H9 (cell line): Measurements from ENCODE around the gene SEMA6A. TPM values are rescaled to one million over a fixed set of nuclear protein-coding genes. Genes with fewer than 3 reads are reported as not detected.
A peak's percentile ranks its signal among the peaks of the same experiment; 100 is the strongest.

ENCODE experiments used
- DNase-seq: peaks from one replicate; pipeline ENCODE4 v3.0.0-alpha.2; 2017
- H2AFZ ChIP-seq: one replicate; pipeline ENCODE4 v1.6.1; 2013; ENCODE audit warnings: mild to moderate bottlenecking, low read length, control low read depth, moderate library complexity
- H2AK5ac ChIP-seq: 2 replicates; pipeline ENCODE4 v1.6.1; 2013; ENCODE audit warnings: low read length, control low read depth, mixed read lengths; ENCODE audit not compliant: insufficient read length
- H2BK120ac ChIP-seq: one replicate; pipeline ENCODE4 v1.6.1; 2013; ENCODE audit warnings: low read depth, mild to moderate bottlenecking, low read length, control low read depth, inconsistent platforms; ENCODE audit not compliant: poor library complexity, severe bottlenecking
- H2BK12ac ChIP-seq: 2 replicates; pipeline ENCODE4 v1.6.1; 2013; ENCODE audit warnings: low read length, control low read depth, mixed read lengths, low read depth; ENCODE audit not compliant: insufficient read length
- H2BK15ac ChIP-seq: 2 replicates; pipeline ENCODE4 v1.6.1; 2013; ENCODE audit warnings: low read depth, low read length, control low read depth
- H2BK20ac ChIP-seq: one replicate; pipeline ENCODE4 v1.6.1; 2013; ENCODE audit warnings: low read depth, mild to moderate bottlenecking, low read length, control low read depth, inconsistent platforms; ENCODE audit not compliant: poor library complexity, severe bottlenecking
- H2BK5ac ChIP-seq: 2 replicates; pipeline ENCODE4 v1.6.1; 2013; ENCODE audit warnings: low read length, control low read depth, mixed read lengths; ENCODE audit not compliant: insufficient read length
- H3K14ac ChIP-seq: 2 replicates; pipeline ENCODE4 v1.6.1; 2013; ENCODE audit warnings: low read length, control low read depth; ENCODE audit not compliant: insufficient read depth
- H3K18ac ChIP-seq: 2 replicates; pipeline ENCODE4 v1.6.1; 2013; ENCODE audit warnings: low read depth, mild to moderate bottlenecking, mixed read lengths, low read length, control low read depth; ENCODE audit not compliant: insufficient read length
- H3K23ac ChIP-seq: 2 replicates; pipeline ENCODE4 v1.6.1; 2013; ENCODE audit warnings: low read length, control low read depth, mixed read lengths, low read depth; ENCODE audit not compliant: insufficient read length
- H3K23me2 ChIP-seq: 2 replicates; pipeline ENCODE4 v1.6.1; 2013; ENCODE audit warnings: low read depth, mild to moderate bottlenecking, mixed read lengths, low read length, control low read depth; ENCODE audit not compliant: insufficient read length, poor library complexity, severe bottlenecking
- H3K27ac ChIP-seq: 2 replicates; pipeline ENCODE4 v1.5.1; 2013; ENCODE audit warnings: low read length, control low read depth, mixed read lengths, low read depth; ENCODE audit not compliant: insufficient read length
- H3K27me3 ChIP-seq: 2 replicates; pipeline ENCODE4 v1.6.1; 2013; ENCODE audit warnings: low read length, control low read depth, inconsistent platforms; ENCODE audit not compliant: insufficient read depth
- H3K4ac ChIP-seq: 2 replicates; pipeline ENCODE4 v1.6.1; 2013; ENCODE audit warnings: low read depth, mild to moderate bottlenecking, control low read depth, inconsistent platforms, low read length, moderate library complexity
- H3K4me1 ChIP-seq: 2 replicates; pipeline ENCODE4 v1.6.1; 2013; ENCODE audit warnings: low read length, control low read depth, inconsistent platforms; ENCODE audit not compliant: insufficient read depth
- H3K4me2 ChIP-seq: 2 replicates; pipeline ENCODE4 v1.6.1; 2013; ENCODE audit warnings: low read length, control low read depth, mixed read lengths; ENCODE audit not compliant: insufficient read length, insufficient read depth
- H3K56ac ChIP-seq: 2 replicates; pipeline ENCODE4 v1.6.1; 2013; ENCODE audit warnings: low read depth, mild to moderate bottlenecking, mixed read lengths, low read length, control low read depth; ENCODE audit not compliant: insufficient read length
- H3K79me1 ChIP-seq: 2 replicates; pipeline ENCODE4 v1.6.1; 2013; ENCODE audit warnings: low read depth, mild to moderate bottlenecking, moderate library complexity, low read length, control low read depth, inconsistent platforms; ENCODE audit not compliant: insufficient read depth, poor library complexity, severe bottlenecking
- H3K79me2 ChIP-seq: 2 replicates; pipeline ENCODE4 v1.6.1; 2013; ENCODE audit warnings: low read length, control low read depth, inconsistent platforms; ENCODE audit not compliant: insufficient read depth
- H3K9ac ChIP-seq: 2 replicates; pipeline ENCODE4 v1.6.1; 2013; ENCODE audit warnings: low read length, control low read depth, mixed read lengths; ENCODE audit not compliant: insufficient read length; ENCODE audit errors: extremely low read depth
- H3K9me3 ChIP-seq: one replicate; pipeline ENCODE4 v1.6.1; 2013; ENCODE audit warnings: low read depth, low read length, inconsistent platforms; ENCODE audit not compliant: control insufficient read depth
- H3T11ph ChIP-seq: one replicate; pipeline ENCODE4 v1.6.1; 2013; ENCODE audit warnings: mild to moderate bottlenecking, low read length, control low read depth, inconsistent platforms
- H4K20me1 ChIP-seq: one replicate; pipeline ENCODE4 v1.6.1; 2013; ENCODE audit not compliant: control insufficient read depth, insufficient read length, insufficient read depth
- H4K5ac ChIP-seq: 2 replicates; pipeline ENCODE4 v1.6.1; 2013; ENCODE audit warnings: low read depth, mild to moderate bottlenecking, mixed read lengths, low read length, control low read depth; ENCODE audit not compliant: insufficient read length
- H4K8ac ChIP-seq: replicated peaks from 2 replicates; pipeline ENCODE4 v1.6.1; 2013; ENCODE audit warnings: low read length, control low read depth, mixed read lengths, low read depth; ENCODE audit not compliant: insufficient read length
- H4K91ac ChIP-seq: 2 replicates; pipeline ENCODE4 v1.6.1; 2013; ENCODE audit warnings: low read depth, mild to moderate bottlenecking, moderate library complexity, mixed read lengths, low read length, control low read depth; ENCODE audit not compliant: insufficient read length
- H3K27ac Mint-ChIP-seq, 3 experiments: 2 replicates in 2 of 3; 3 replicates in 1 of 3; pipeline ENCODE4 v1.8.0; 2020 to 2021; ENCODE audit warnings: mixed read lengths in 3 of 3, mild to moderate bottlenecking in 1 of 3, moderate library complexity in 1 of 3
- H3K27me3 Mint-ChIP-seq: 2 replicates; pipeline ENCODE4 v1.8.0; 2021; ENCODE audit warnings: low read depth, mild to moderate bottlenecking, moderate library complexity, mixed read lengths
- H3K36me3 Mint-ChIP-seq, 3 experiments: 2 replicates in 2 of 3; 3 replicates in 1 of 3; pipeline ENCODE4 v1.8.0; 2020 to 2021; ENCODE audit warnings: low read depth in 3 of 3, mixed read lengths in 3 of 3; ENCODE audit not compliant: insufficient read depth in 1 of 3
- H3K4me1 Mint-ChIP-seq, 2 experiments: 2 replicates each; pipeline ENCODE4 v1.8.0; 2020; ENCODE audit warnings: mixed read lengths in 2 of 2
- H3K4me3 Mint-ChIP-seq, 2 experiments: 2 replicates in 1 of 2; 3 replicates in 1 of 2; pipeline ENCODE4 v1.8.0; 2020 to 2021; ENCODE audit warnings: mild to moderate bottlenecking in 2 of 2, mixed read lengths in 2 of 2, moderate library complexity in 1 of 2
- H3K9me3 Mint-ChIP-seq, 2 experiments: 2 replicates in 1 of 2; 3 replicates in 1 of 2; pipeline ENCODE4 v1.8.0; 2020; ENCODE audit warnings: mild to moderate bottlenecking in 2 of 2, mixed read lengths in 2 of 2, moderate library complexity in 1 of 2
- CTCF ChIP-seq: fragments of 200-600 bp; sonication (generic); conservative IDR thresholded peaks from 3 replicates; pipeline ENCODE4 v1.8.0; 2021; ENCODE audit warnings: antibody characterized with exemption, mild to moderate bottlenecking
- WGBS: extraction: QIAGEN DNeasy Blood & Tissue Kit; methylation state at CpG from one replicate; pipeline ENCODE4 v1.1.7; 2013; ENCODE audit warnings: missing lambda C conversion rate, low lambda C conversion rate, mixed read lengths; ENCODE audit not compliant: insufficient read length; ENCODE audit errors: extremely low coverage; 5-methylcytosine and 5-hydroxymethylcytosine counted together
- total RNA-seq: library from RNA; stranded (reverse); gene quantifications from 2 replicates; pipeline ENCODE4 v1.2.1, GENCODE V29; 2021

Gene SEMA6A
- total RNA-seq, 1 experiment from 2014 or later, result 354 TPM

GRCh38 chr5:116467465-116467843 lies 107.2 kb downstream of the SEMA6A start:
- Histone ChIP-seq H3K27ac (no peak overlapping the region), H2BK20ac (no peak overlapping the region), H2AK5ac (no peak overlapping the region), H3K4me1 (no peaks in the 10 kb centered on the region), H2BK5ac (no peak overlapping the region), H3K4me2 (no peak overlapping the region), H4K20me1 (no peaks in the 10 kb centered on the region), H3K23ac (no peak overlapping the region), H3K18ac (no peak overlapping the region), H4K8ac (no peak overlapping the region), H3K9ac (no peak overlapping the region), H4K91ac (no peak overlapping the region), H4K5ac (no peak overlapping the region), H3K14ac (no peak overlapping the region), H3T11ph (no peak overlapping the region), H2BK120ac (no peak overlapping the region), H3K4ac (no peak overlapping the region), H3K23me2 (no peaks in the 10 kb centered on the region), H2BK15ac (no peak overlapping the region), H2AFZ (no peak overlapping the region), H3K9me3 (no peaks in the 10 kb centered on the region), H3K56ac (no peak overlapping the region), H3K79me2 (no peaks in the 10 kb centered on the region), H2BK12ac (no peak overlapping the region), H3K79me1 (no peaks in the 10 kb centered on the region), H3K27me3 (no peaks in the 10 kb centered on the region)
- H3K4me1 Mint-ChIP-seq, result peaks cover 4 to 5% of the 10 kb centered on the region in 2 experiments; a peak in 3 of 4 replicates
- TF ChIP-seq CTCF, result no peak
- H3K27ac Mint-ChIP-seq, result peak overlapping the region; percentile 23 to 89 (median 56); a peak in 4 of 7 replicates
- WGBS, result no CpG with 5 or more reads among the region's 5 CpGs
- no peak for DNase-seq
- H3K4me3 Mint-ChIP-seq, result no peak overlapping the region
- peaks cover 54 to 97% (median 88%) of the 10 kb centered on the region in 3 experiments; a peak in 6 of 7 replicates for H3K36me3 Mint-ChIP-seq
- no peaks in the 10 kb centered on the region for H3K9me3 Mint-ChIP-seq
- H3K27me3 Mint-ChIP-seq, result no peaks in the 10 kb centered on the region
